Caco-2 (cell line): ENCODE data around the gene SCMH1. TPM values are rescaled to one million over a fixed set of nuclear protein-coding genes. Genes with fewer than 3 reads are reported as not detected.

Source experiments
- BruUV-seq: library from RNA; stranded (reverse); fragments of 400-500 nt; replicated peaks from 2 replicates; lab custom pipeline; 2021; lab: Mats Ljungman, UMichigan
- CTCF ChIA-PET: fragments of 300-600 bp; sonication (Branson Sonifier 250); formaldehyde crosslinking; loops from one replicate; lab custom pipeline; 2022; ENCODE audit warnings: antibody characterized with exemption; lab: Charles Lee
- POLR2A ChIA-PET: fragments of 300-600 bp; sonication (Branson Sonifier 250); formaldehyde crosslinking; loops from one replicate; lab custom pipeline; 2022; ENCODE audit warnings: antibody characterized with exemption; lab: Charles Lee
- DNase-seq, 2 experiments: peaks; one replicate each; pipeline versions ENCODE4 v3.0.0 to v3.0.0-alpha.2; 2020 to 2022
- H3K27me3 ChIP-seq: replicated peaks from 2 replicates; pipeline ENCODE4 v1.6.0; 2011; ENCODE audit warnings: low read length; ENCODE audit not compliant: control insufficient read depth, insufficient read depth
- H3K36me3 ChIP-seq: 2 replicates; pipeline ENCODE4 v1.5.1; 2011; ENCODE audit warnings: low read length; ENCODE audit not compliant: control insufficient read depth, insufficient read depth
- H3K4me1 ChIP-seq: fragments of 250-450 bp; sonication (Bioruptor Pico); 2 replicates; pipeline ENCODE4 v1.5.1; 2020; ENCODE audit warnings: mild to moderate bottlenecking
- H3K4me3 ChIP-seq: 2 replicates; pipeline ENCODE4 v1.5.1; 2011; ENCODE audit warnings: low read depth, mild to moderate bottlenecking, control low read depth, low read length
- H3K9me3 ChIP-seq: fragments of 250-450 bp; sonication (Bioruptor Pico); 2 replicates; pipeline ENCODE4 v1.5.1; 2020; ENCODE audit warnings: mild to moderate bottlenecking, moderate library complexity
- H3K27ac Mint-ChIP-seq: one replicate; pipeline ENCODE4 v1.8.0; 2022; ENCODE audit warnings: mixed read lengths; ENCODE audit not compliant: unreplicated experiment
- H3K27me3 Mint-ChIP-seq: one replicate; pipeline ENCODE4 v1.8.0; 2022; ENCODE audit warnings: mixed read lengths; ENCODE audit not compliant: insufficient read depth, unreplicated experiment
- H3K36me3 Mint-ChIP-seq: one replicate; pipeline ENCODE4 v1.8.0; 2022; ENCODE audit warnings: mild to moderate bottlenecking, mixed read lengths; ENCODE audit not compliant: insufficient read depth, unreplicated experiment
- H3K4me1 Mint-ChIP-seq: one replicate; pipeline ENCODE4 v1.8.0; 2022; ENCODE audit warnings: low read depth, mixed read lengths; ENCODE audit not compliant: unreplicated experiment
- H3K4me3 Mint-ChIP-seq: one replicate; pipeline ENCODE4 v1.8.0; 2022; ENCODE audit warnings: mild to moderate bottlenecking, moderate library complexity, mixed read lengths; ENCODE audit not compliant: unreplicated experiment
- H3K9me3 Mint-ChIP-seq: one replicate; pipeline ENCODE4 v1.8.0; 2022; ENCODE audit warnings: mixed read lengths; ENCODE audit not compliant: unreplicated experiment
- CTCF ChIP-seq, 2 experiments: fragments of 200-600 bp in 1 of 2; IDR thresholded peaks; 1 replicate in 1 of 2; 2 replicates in 1 of 2; pipeline versions ENCODE4 v1.5.1 to v1.8.0; 2011 to 2022; ENCODE audit warnings: antibody characterized with exemption in 1 of 2, control low read depth in 1 of 2, inconsistent platforms in 1 of 2, low read depth in 1 of 2, low read length in 1 of 2, mild to moderate bottlenecking in 1 of 2, moderate library complexity in 1 of 2; ENCODE audit not compliant: insufficient read depth in 1 of 2, severe bottlenecking in 1 of 2, unreplicated experiment in 1 of 2
- intact Hi-C: fragments of 100-400 bp; cut with micrococcal nuclease; formaldehyde crosslinking; loops from one replicate; pipeline ENCODE4 v1.10.0; 2022; ENCODE audit not compliant: unreplicated experiment
- total RNA-seq: library from RNA; stranded (reverse); gene quantifications from 2 replicates; pipeline ENCODE4 v1.2.3, GENCODE V29; 2022

Gene SCMH1
- total RNA-seq, 1 experiment from 2014 or later = 27.6 TPM

- CTCF ChIA-PET = no interaction called here
- no peak overlapping the region for H3K4me3 ChIP-seq
- H3K9me3 ChIP-seq = no peaks in the 10 kb centered on the region
- Mint-ChIP-seq H3K9me3 (no peaks in the 10 kb centered on the region), H3K4me1 (peaks cover 22% of the 10 kb centered on the region), H3K4me3 (no peak overlapping the region), H3K27ac (peak overlapping the region; percentile 54), H3K36me3 (no peaks in the 10 kb centered on the region), H3K27me3 (no peaks in the 10 kb centered on the region)
- no peaks in the 10 kb centered on the region for H3K36me3 ChIP-seq
- intact Hi-C loops = loop anchor here (10.0 kb wide), 1 partner anchor 122 kb away; no protein-coding TSS in a partner anchor
- H3K27me3 ChIP-seq = no peaks in the 10 kb centered on the region
- H3K4me1 ChIP-seq = peaks cover 26% of the 10 kb centered on the region
- POLR2A ChIA-PET = no interaction called here
- no peak for TF ChIP-seq CTCF (IDR thresholded peaks at IDR 0.05; ENCODE audit: insufficient read depth in 1 of 2, low read depth in 1 of 2, low read length in 1 of 2, severe bottlenecking in 1 of 2, unreplicated experiment in 1 of 2)
- no TSS peak for BruUV-seq
- no peak for DNase-seq
Observed at GRCh38 chr1:41246568-41246967, 4.5 kb upstream of the SCMH1 start.

GRCh38 chr1:41245659-41246058 lies 3.6 kb upstream of the SCMH1 start:
- Mint-ChIP-seq H3K36me3 (no peaks in the 10 kb centered on the region), H3K27me3 (no peaks in the 10 kb centered on the region), H3K4me3 (no peak overlapping the region), H3K9me3 (no peaks in the 10 kb centered on the region), H3K4me1 (peaks cover 22% of the 10 kb centered on the region), H3K27ac (no peak overlapping the region)
- POLR2A ChIA-PET = interaction anchor here (0.6 kb wide), 1 partner anchor 87 kb away, joined by 3 read pairs; no protein-coding TSS in a partner anchor
- intact Hi-C loops = loop anchor here (10.0 kb wide), 1 partner anchor 121 kb away; no protein-coding TSS in a partner anchor
- no peak for TF ChIP-seq CTCF (IDR thresholded peaks at IDR 0.05; ENCODE audit: insufficient read depth in 1 of 2, low read depth in 1 of 2, low read length in 1 of 2, severe bottlenecking in 1 of 2, unreplicated experiment in 1 of 2)
- no TSS peak for BruUV-seq
- Histone ChIP-seq H3K36me3 (no peaks in the 10 kb centered on the region), H3K4me1 (peaks cover 26% of the 10 kb centered on the region), H3K27me3 (no peaks in the 10 kb centered on the region), H3K4me3 (no peak overlapping the region), H3K9me3 (no peaks in the 10 kb centered on the region)
- CTCF ChIA-PET = no interaction called here
- DNase-seq = peak in 1 of 2 experiments; percentile 6

- no peaks in the 10 kb centered on the region for H3K9me3 Mint-ChIP-seq
- peaks cover 49% of the 10 kb centered on the region for H3K4me1 ChIP-seq
- peaks cover 22% of the 10 kb centered on the region for H3K4me1 Mint-ChIP-seq
- intact Hi-C loops = loop anchor here (10.0 kb wide), 1 partner anchor 118 kb away; no protein-coding TSS in a partner anchor
- ChIA-PET POLR2A (no interaction called here), CTCF (no interaction called here)
- no peaks in the 10 kb centered on the region for H3K9me3 ChIP-seq
- no peaks in the 10 kb centered on the region for H3K36me3 Mint-ChIP-seq
- TF ChIP-seq CTCF (IDR thresholded peaks at IDR 0.05; ENCODE audit: insufficient read depth in 1 of 2, low read depth in 1 of 2, low read length in 1 of 2, severe bottlenecking in 1 of 2, unreplicated experiment in 1 of 2) = no peak
- no peaks in the 10 kb centered on the region for H3K27me3 ChIP-seq
- BruUV-seq = TSS peak; percentile 34
- no peak overlapping the region for H3K27ac Mint-ChIP-seq
- H3K4me3 Mint-ChIP-seq = peak overlapping the region; percentile 65
- no peak for DNase-seq
- no peaks in the 10 kb centered on the region for H3K36me3 ChIP-seq
- peak overlapping the region; percentile 62 for H3K4me3 ChIP-seq
- no peaks in the 10 kb centered on the region for H3K27me3 Mint-ChIP-seq
Observed at GRCh38 chr1:41243079-41243385, 926 bp upstream of the SCMH1 start.
